HG03139 (cell line): ENCODE measurements around the gene CLCN2.

Experiments
- ATAC-seq: cut with Tn5 transposase; IDR thresholded peaks from one replicate; pipeline ENCODE4 v1.9.1; 2021; ENCODE audit not compliant: unreplicated experiment

Gene CLCN2

DNA sequence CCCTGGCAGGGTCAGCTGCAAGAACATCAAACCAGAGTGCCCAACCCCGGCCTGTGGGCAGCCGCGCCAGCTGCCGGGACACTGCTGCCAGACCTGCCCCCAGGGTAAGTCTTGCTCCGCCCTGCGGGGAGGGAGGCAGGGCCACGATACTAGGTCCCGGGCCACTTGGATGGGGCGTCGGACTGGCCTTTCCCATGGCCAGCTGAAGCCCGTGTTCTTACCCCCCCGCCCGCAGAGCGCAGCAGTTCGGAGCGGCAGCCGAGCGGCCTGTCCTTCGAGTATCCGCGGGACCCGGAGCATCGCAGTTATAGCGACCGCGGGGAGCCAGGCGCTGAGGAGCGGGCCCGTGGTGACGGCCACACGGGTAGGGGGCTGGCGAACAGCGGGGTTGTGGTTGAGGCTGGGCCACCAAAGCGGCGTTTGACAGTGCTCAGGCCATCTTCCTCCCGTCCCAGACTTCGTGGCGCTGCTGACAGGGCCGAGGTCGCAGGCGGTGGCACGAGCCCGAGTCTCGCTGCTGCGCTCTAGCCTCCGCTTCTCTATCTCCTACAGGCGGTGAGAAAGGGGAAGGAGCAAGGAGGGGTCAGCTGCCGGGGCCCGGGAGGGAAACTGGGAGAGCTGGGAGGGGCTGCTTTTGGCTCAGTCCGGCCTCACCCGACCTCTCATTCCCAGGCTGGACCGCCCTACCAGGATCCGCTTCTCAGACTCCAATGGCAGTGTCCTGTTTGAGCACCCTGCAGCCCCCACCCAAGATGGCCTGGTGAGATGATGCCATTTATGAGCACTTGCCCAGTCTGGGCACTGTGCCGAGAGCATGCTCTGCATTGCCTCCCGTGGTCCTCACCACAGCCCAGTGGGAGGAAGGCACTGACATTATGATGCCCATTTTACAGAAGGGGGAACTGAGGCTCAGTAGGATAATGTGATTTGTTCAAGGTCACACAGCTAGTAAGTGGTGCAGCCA lies 20.1 kb upstream of the CLCN2 start:
- no peak for ATAC-seq

DNA sequence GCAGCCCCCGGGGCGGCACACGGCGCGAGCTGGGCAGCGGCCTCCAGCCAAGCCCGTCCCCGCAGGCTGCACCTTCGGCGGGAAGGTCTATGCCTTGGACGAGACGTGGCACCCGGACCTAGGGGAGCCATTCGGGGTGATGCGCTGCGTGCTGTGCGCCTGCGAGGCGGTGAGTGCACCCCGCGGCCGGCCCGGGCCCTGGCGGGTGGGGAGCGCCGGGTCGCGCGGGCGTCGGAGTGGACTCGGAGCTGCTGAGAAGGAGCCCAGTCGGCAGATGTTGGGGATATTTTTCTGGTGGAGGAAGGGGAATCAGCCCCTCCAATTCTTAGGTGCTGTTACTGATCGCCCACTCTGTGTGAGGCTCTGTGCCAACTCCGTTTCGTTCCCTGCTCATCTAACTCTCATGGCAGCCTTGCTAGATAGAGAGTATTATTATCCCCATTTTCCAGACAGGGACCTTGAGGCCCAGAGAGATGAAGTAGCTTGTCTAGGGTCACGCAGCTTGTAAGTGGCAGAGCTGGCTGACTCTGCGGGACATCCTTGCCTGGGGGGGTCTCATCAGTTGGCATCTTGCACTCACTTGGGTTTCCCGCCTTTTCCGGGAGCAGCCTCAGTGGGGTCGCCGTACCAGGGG lies 19.3 kb upstream of the CLCN2 start:
- no peak for ATAC-seq

DNA sequence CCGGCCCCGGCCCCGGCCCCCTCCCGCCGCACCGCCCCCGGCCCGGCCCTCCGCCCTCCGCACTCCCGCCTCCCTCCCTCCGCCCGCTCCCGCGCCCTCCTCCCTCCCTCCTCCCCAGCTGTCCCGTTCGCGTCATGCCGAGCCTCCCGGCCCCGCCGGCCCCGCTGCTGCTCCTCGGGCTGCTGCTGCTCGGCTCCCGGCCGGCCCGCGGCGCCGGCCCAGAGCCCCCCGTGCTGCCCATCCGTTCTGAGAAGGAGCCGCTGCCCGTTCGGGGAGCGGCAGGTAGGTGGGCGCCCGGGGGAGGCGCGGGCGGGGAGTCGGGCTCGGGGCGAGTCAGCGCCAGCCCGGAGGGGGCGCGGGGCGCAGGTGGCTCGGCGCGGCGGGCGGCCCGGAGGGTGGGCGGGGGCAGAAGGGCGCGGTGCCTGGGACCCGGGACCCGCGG lies 18.8 kb upstream of the CLCN2 start:
- ATAC-seq: no peak

- no peak for ATAC-seq
These were observed 18.2 kb upstream of the CLCN2 start, which contains the start of gene CHRD for GRCh38 chr3:184379358-184380184. Gene CHRD, plus strand, starts transcription at chr3:184380054. Its CDS starts 265 bp downstream, at chr3:184380319.

- no peak for ATAC-seq
These were observed 17.4 kb upstream of the CLCN2 start for GRCh38 chr3:184378651-184379357.

- no peak for ATAC-seq
These were observed 16.6 kb upstream of the CLCN2 start, which contains the start of gene THPO for GRCh38 chr3:184377882-184378445. Gene THPO, minus strand, starts transcription at chr3:184378207. Its CDS starts 1,948 bp downstream, at chr3:184376259.

DNA sequence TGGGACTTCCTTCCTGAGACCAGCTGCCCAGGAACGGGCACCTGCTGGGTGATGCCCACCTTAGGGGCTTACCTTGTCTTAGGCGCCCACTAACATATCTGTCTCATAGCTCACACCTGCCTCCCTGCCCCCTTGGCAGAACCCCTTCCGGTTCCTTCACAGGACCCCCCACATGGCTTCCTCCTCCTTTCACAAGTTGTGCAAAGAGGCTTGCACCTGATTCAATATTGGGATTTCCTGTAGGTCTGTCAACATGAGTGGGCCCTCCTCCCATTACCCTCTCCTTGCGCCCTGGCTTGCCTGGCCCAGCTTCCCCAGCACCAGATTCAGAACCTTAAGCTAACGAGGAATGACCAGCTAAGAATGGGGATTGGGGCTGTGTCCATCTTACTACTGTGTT lies 16.0 kb upstream of the CLCN2 start:
- no peak for ATAC-seq

DNA sequence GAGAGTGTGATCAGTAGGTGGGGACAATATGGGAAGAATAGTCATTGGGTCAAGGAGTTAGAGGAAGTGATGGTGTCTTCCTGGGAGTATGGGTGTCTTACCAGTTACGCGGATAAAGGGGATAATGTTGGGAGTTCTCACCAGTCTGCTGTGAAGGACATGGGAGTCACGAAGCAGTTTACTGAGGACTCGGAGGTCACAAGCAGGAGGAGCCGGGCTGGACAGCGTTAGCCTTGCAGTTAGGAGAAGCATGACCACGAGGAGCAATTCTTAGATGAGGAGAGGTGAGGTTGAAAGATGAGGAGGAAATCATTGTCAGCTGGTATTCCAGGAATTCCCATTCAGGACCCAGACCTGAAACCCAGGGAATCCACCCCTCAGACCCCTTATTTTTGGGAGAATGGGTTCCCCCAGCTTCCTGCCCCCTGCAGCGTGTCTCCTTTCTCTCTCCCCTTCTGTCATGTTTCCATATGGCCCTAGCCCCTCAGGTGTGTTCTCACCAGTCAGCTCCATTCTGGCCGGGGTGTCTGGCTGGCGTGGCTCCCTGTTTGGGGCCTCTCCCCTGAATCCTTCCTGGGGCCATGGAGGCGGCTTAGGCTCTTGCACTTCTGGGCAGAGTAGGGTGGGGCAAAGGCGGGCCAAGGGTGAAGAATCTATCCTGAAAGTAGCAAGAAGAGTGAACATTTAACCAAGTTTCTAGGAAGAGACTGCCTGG lies 14.5 kb upstream of the CLCN2 start:
- ATAC-seq: no peak

- no peak for ATAC-seq
These were observed 12.0 kb upstream of the CLCN2 start for GRCh38 chr3:184373422-184373821.

DNA sequence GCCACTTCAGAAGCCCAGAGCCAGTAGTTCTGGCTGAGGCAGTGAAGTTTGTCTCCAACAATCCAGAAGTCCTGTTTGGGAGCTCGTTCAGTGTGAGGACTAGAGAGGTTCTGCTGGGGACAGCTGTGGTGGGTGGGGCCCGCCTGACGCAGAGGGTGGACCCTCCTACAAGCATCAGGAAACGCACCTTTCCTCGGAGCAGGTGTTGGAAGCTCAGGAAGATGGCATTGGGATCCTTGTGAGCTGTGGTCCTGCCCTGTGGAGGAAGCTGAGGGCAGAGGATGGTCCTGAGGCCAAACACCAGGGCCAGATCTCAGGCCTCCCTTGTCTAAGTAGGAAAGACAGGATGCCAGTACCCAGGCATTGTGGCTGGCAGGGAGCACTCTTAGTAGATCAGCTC lies 11.5 kb upstream of the CLCN2 start:
- no peak for ATAC-seq

DNA sequence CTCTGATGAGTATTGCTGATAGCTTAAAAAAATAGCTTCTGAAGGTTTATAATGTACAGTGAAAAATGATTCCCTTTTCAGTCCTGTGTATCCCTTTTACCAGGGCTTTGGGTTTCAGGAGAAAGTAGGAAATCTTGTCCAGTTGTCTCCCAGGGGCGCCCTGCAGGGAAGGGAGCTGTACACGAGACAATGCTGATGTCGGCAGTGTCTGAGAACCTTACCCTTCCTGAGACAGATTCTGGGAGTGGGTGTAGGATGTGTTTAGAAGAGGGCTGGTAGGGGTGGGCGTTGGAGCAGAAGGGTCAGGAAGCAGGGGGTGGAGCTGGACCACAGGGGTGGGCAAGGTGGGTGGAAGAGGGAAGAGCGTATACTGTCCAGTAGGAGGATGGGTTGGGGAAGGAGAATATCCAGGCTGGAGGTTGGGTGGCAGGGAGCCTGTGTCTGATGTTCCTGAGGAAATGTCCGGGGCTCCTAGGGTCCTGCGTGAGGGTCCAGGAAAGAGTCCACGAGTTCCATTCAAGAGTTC lies 11.0 kb upstream of the CLCN2 start:
- no peak for ATAC-seq

- no peak for ATAC-seq
These were observed 10.2 kb upstream of the CLCN2 start for GRCh38 chr3:184371570-184372018.

DNA sequence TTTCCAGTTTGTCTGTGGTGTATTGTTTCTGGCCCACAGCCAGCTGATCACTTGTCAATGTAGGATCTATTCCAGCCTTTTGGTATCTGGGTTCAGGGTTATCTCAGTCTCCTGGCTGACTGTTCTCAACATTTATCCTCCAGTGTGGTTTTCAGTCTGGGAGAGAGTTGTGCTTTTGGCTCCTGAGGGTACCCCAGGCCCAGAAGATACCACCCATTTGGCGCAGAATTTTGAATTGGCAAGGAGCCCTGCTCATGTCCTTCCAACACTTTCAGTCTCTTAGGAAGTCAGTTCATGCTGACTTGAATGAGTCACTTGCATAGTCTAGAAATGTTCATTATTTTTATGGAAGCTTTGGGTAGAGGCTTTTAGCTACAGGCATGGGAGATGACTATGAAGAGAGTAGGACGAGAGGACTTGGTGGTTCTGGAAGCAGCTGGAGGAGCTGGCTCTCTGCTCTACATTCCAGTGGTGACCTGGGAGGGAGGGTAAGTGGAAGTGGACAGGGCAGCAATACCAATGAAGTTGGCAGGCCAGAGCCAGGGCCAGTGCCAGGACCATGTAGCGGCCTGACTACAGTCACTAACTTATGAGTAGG lies 7.3 kb upstream of the CLCN2 start:
- no peak for ATAC-seq

GRCh38 chr3:184368116-184368515 lies 6.7 kb upstream of the CLCN2 start:
- no peak for ATAC-seq

GRCh38 chr3:184366619-184367289 lies 5.3 kb upstream of the CLCN2 start:
- no peak for ATAC-seq

GRCh38 chr3:184362668-184363546 lies 1.5 kb upstream of the CLCN2 start:
- ATAC-seq: peak; percentile 74

DNA sequence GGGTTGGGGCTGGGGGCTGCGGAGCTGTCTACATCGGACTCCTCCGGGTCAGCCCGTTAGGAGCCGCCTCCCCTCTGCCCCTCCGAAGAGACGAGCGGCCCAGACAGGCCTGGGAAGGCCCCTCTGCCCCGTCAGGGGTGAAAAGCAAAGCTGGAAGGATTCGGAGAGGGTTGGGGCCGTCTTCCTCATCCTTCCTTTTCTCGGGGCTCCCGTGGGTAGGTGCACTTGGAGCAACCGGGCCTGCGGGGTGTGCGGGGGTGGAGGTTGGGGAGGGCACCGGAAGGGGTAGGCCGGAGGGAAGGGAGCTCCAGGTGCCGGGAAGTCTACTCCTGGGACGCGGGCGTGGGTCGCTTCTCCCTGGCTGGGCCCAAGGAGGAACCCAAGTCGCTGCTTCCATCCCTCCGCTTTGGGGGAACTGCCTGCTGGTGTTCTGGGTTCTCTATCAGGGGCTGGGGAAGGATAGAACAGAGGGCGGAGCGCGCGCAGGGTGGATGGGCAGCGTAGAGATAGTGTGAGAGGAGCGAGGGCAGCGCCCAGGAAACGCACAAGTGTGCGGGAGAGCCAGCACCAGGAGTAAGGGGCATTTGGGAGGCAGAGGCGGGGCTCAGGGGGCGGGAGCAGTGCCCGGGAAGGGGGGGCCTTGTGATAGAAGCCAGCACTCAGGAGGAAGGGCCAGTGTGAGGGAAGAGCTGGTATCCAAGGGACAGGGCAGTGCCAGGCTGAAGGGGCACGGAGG lies 695 bp upstream of the CLCN2 start:
- ATAC-seq: no peak
